HepG2 (cell line): ENCODE measurements around the gene CDKL2. TPM values are rescaled to one million over a fixed set of nuclear protein-coding genes. Genes with fewer than 3 reads are reported as not detected.

ENCODE experiments used
- ATF7-NPFF ChIP-seq: sonication (generic); formaldehyde crosslinking; IDR thresholded peaks from 2 replicates; pipeline ENCODE4 v1.8.1; 2023; ENCODE audit warnings: mild to moderate bottlenecking, low read depth, missing genetic modification reagents, moderate library complexity
- HNF4G ChIP-seq, 2 experiments: sonication (generic) in 1 of 2; formaldehyde crosslinking in 1 of 2; IDR thresholded peaks; 2 replicates each; pipeline versions ENCODE4 v1.4.0 to v1.6.1; 2011 to 2020; ENCODE audit warnings: borderline replicate concordance in 2 of 2, low read depth in 2 of 2, mild to moderate bottlenecking in 2 of 2, low read length in 1 of 2, missing genetic modification reagents in 1 of 2, moderate library complexity in 1 of 2
- IKZF4 ChIP-seq: sonication (generic); formaldehyde crosslinking; IDR thresholded peaks from 2 replicates; pipeline ENCODE4 v1.5.1; 2020; ENCODE audit warnings: borderline replicate concordance, mild to moderate bottlenecking, low read depth, missing genetic modification reagents; ENCODE audit errors: not compliant biosample characterization
- MEIS1 ChIP-seq: sonication (generic); formaldehyde crosslinking; IDR thresholded peaks from 2 replicates; pipeline ENCODE4 v1.9.0; 2021; ENCODE audit warnings: mild to moderate bottlenecking, missing genetic modification reagents, moderate library complexity, borderline replicate concordance
- MZF1 ChIP-seq: sonication (generic); formaldehyde crosslinking; IDR thresholded peaks from 2 replicates; pipeline ENCODE4 v1.8.1; 2023; ENCODE audit warnings: mild to moderate bottlenecking, missing genetic modification reagents, borderline replicate concordance
- POLR2AphosphoS5 ChIP-seq: IDR thresholded peaks from 2 replicates; pipeline ENCODE4 v1.6.1; 2012; ENCODE audit warnings: low read depth, low read length
- ZNF205 ChIP-seq: IDR thresholded peaks from 2 replicates; pipeline ENCODE4 v1.6.1; 2018; ENCODE audit warnings: missing biosample characterization, missing genetic modification reagents
- ZNF329 ChIP-seq: sonication (generic); formaldehyde crosslinking; IDR thresholded peaks from 2 replicates; pipeline ENCODE4 v1.9.0; 2021; ENCODE audit warnings: low read depth, mild to moderate bottlenecking, missing genetic modification reagents
- ZNF564 ChIP-seq: sonication (generic); formaldehyde crosslinking; IDR thresholded peaks from 2 replicates; pipeline ENCODE4 v1.8.1; 2023; ENCODE audit warnings: mild to moderate bottlenecking, missing genetic modification reagents
- polyA plus RNA-seq, 8 experiments: library from polyadenylated mRNA; depleted of rRNA in 3 of 8; stranded (reverse) in 7 of 8; unstranded in 1 of 8; fragments of >200 nt; fragmentation: Illumina TruSeq in 4 of 8; extraction: Trizol in 4 of 8; gene quantifications; 2 replicates each; pipeline versions ENCODE4 v1.2.1 to v1.2.3, GENCODE V29; 2011 to 2016; ENCODE audit warnings: low read depth in 4 of 8, missing spikeins in 1 of 8, mixed read lengths in 1 of 8; ENCODE audit not compliant: insufficient read depth in 1 of 8
- total RNA-seq, 5 experiments: library from RNA; depleted of rRNA; stranded (reverse); fragments of >200 nt; fragmentation: Illumina TruSeq; extraction: Trizol; gene quantifications; 2 replicates each; pipeline ENCODE4 v1.2.3, GENCODE V29; 2016; ENCODE audit warnings: low read depth in 1 of 5
- TF ChIP-seq, protein P1 (sequence below): sonication (generic); formaldehyde crosslinking; IDR thresholded peaks from 2 replicates; pipeline ENCODE4 v1.4.0; 2020; ENCODE audit warnings: missing genetic modification reagents, borderline replicate concordance
- TF ChIP-seq, protein P2 (sequence below): sonication (generic); formaldehyde crosslinking; IDR thresholded peaks from 2 replicates; pipeline ENCODE4 v1.4.0; 2020; ENCODE audit warnings: missing genetic modification reagents
- TF ChIP-seq, protein P3 (sequence below): sonication (generic); formaldehyde crosslinking; IDR thresholded peaks from 2 replicates; pipeline ENCODE4 v1.4.0; 2020; ENCODE audit warnings: missing genetic modification reagents
- TF ChIP-seq, protein P4 (sequence below): IDR thresholded peaks from 2 replicates; pipeline ENCODE4 v1.6.1; 2016; ENCODE audit warnings: control low read depth
- TF ChIP-seq, protein P5 (sequence below): IDR thresholded peaks from 2 replicates; pipeline ENCODE4 v1.6.1; 2016; ENCODE audit warnings: missing compliant biosample characterization, missing genetic modification reagents, borderline replicate concordance
- TF ChIP-seq, protein P6 (sequence below): sonication (generic); formaldehyde crosslinking; IDR thresholded peaks from 2 replicates; pipeline ENCODE4 v1.4.0; 2020; ENCODE audit warnings: missing genetic modification reagents, borderline replicate concordance

The CDKL2 gene
- total and polyA plus RNA-seq, 2 of the 13 experiments (the other 11 are each of a cell fraction or from before 2014, with no cell fraction given), result not detected

DNA sequence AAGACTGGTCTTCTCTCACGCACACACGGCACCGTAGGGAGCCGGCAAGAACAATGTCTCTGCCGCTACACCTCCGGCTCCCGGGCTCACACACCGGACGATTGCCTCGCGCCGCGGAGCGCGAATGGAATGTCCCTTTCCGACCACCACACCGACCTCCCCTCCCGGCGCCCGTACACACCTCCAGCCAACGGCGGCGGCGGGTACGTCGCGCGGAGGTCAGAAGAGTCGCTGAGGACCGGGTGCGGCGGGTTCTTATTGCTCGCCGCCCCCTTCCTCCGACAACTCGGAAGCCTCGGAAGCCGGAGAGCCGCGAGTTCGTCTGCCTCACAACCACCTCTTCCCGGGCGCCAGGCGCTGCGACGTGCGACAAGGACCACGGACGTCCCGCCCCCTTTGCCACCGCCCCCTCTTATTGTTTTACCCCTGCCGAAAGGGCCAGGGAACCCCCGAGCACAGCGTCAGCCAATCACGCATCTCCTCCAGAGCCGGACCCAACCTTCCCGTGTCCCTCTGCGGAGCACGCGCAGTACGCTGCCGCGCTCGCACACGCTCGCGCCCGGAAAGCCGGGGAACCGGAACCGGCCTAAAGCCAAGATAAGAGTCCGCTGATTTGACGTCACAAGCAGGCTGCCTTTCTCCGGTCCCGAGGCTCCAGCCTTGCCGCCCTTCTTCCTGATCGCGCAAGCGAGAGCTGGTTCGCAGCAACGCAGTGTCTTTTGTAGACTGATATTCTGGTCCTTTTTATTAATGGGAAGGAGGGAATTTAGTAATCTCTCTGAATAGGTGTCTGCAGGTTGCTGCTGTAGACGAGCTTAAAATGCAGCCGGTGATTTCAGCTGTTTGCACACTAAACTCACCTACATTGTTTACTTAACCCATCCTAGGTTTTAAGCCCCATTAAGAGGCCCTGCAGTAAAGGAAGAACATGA, 43.0 kb upstream of the CDKL2 start, which contains the start of gene G3BP2 (continued):
- TF ChIP-seq, protein P1, sequence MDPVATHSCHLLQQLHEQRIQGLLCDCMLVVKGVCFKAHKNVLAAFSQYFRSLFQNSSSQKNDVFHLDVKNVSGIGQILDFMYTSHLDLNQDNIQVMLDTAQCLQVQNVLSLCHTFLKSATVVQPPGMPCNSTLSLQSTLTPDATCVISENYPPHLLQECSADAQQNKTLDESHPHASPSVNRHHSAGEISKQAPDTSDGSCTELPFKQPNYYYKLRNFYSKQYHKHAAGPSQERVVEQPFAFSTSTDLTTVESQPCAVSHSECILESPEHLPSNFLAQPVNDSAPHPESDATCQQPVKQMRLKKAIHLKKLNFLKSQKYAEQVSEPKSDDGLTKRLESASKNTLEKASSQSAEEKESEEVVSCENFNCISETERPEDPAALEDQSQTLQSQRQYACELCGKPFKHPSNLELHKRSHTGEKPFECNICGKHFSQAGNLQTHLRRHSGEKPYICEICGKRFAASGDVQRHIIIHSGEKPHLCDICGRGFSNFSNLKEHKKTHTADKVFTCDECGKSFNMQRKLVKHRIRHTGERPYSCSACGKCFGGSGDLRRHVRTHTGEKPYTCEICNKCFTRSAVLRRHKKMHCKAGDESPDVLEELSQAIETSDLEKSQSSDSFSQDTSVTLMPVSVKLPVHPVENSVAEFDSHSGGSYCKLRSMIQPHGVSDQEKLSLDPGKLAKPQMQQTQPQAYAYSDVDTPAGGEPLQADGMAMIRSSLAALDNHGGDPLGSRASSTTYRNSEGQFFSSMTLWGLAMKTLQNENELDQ (CRISPR knock-in tag), result 0 out of 2 replicates have a peak, but pooled peaks have one; percentile 3
- TF ChIP-seq MZF1 (0 out of 2 replicates have a peak, but pooled peaks have one; percentile 40), ZNF329 (0 out of 2 replicates have a peak, but pooled peaks have one; percentile 79), POLR2AphosphoS5 (peak; percentile 81), ATF7-NPFF (CRISPR knock-in tag) (peak; percentile 23; the same call in 1 of the 2 replicates), ZNF205 (CRISPR knock-in tag) (0 out of 2 replicates have a peak, but pooled peaks have one; percentile 0), HNF4G (IDR thresholded peaks at IDR 0.05; ENCODE audit: borderline replicate concordance, low read depth, low read length) (0 out of 2 replicates have a peak, but pooled peaks have one; percentile 24), HNF4G (CRISPR knock-in tag; IDR thresholded peaks at IDR 0.05; ENCODE audit: borderline replicate concordance, low read depth) (peak; percentile 21; the same call in 1 of the 2 replicates), ZNF564 (peak; percentile 69; the same call in 1 of the 2 replicates), MEIS1 (CRISPR knock-in tag) (no peak), IKZF4 (CRISPR knock-in tag) (no peak)
- TF ChIP-seq, protein P2, sequence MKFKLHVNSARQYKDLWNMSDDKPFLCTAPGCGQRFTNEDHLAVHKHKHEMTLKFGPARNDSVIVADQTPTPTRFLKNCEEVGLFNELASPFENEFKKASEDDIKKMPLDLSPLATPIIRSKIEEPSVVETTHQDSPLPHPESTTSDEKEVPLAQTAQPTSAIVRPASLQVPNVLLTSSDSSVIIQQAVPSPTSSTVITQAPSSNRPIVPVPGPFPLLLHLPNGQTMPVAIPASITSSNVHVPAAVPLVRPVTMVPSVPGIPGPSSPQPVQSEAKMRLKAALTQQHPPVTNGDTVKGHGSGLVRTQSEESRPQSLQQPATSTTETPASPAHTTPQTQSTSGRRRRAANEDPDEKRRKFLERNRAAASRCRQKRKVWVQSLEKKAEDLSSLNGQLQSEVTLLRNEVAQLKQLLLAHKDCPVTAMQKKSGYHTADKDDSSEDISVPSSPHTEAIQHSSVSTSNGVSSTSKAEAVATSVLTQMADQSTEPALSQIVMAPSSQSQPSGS (CRISPR knock-in tag), result no peak
- TF ChIP-seq, protein P3, sequence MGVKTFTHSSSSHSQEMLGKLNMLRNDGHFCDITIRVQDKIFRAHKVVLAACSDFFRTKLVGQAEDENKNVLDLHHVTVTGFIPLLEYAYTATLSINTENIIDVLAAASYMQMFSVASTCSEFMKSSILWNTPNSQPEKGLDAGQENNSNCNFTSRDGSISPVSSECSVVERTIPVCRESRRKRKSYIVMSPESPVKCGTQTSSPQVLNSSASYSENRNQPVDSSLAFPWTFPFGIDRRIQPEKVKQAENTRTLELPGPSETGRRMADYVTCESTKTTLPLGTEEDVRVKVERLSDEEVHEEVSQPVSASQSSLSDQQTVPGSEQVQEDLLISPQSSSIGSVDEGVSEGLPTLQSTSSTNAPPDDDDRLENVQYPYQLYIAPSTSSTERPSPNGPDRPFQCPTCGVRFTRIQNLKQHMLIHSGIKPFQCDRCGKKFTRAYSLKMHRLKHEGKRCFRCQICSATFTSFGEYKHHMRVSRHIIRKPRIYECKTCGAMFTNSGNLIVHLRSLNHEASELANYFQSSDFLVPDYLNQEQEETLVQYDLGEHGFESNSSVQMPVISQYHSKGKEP (CRISPR knock-in tag), result no peak
- TF ChIP-seq, protein P4, sequence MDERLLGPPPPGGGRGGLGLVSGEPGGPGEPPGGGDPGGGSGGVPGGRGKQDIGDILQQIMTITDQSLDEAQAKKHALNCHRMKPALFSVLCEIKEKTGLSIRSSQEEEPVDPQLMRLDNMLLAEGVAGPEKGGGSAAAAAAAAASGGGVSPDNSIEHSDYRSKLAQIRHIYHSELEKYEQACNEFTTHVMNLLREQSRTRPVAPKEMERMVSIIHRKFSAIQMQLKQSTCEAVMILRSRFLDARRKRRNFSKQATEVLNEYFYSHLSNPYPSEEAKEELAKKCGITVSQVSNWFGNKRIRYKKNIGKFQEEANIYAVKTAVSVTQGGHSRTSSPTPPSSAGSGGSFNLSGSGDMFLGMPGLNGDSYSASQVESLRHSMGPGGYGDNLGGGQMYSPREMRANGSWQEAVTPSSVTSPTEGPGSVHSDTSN (CRISPR knock-in tag), result no peak
- TF ChIP-seq, protein P5, sequence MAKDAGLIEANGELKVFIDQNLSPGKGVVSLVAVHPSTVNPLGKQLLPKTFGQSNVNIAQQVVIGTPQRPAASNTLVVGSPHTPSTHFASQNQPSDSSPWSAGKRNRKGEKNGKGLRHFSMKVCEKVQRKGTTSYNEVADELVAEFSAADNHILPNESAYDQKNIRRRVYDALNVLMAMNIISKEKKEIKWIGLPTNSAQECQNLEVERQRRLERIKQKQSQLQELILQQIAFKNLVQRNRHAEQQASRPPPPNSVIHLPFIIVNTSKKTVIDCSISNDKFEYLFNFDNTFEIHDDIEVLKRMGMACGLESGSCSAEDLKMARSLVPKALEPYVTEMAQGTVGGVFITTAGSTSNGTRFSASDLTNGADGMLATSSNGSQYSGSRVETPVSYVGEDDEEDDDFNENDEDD (CRISPR knock-in tag), result peak; percentile 91
- TF ChIP-seq, protein P6, sequence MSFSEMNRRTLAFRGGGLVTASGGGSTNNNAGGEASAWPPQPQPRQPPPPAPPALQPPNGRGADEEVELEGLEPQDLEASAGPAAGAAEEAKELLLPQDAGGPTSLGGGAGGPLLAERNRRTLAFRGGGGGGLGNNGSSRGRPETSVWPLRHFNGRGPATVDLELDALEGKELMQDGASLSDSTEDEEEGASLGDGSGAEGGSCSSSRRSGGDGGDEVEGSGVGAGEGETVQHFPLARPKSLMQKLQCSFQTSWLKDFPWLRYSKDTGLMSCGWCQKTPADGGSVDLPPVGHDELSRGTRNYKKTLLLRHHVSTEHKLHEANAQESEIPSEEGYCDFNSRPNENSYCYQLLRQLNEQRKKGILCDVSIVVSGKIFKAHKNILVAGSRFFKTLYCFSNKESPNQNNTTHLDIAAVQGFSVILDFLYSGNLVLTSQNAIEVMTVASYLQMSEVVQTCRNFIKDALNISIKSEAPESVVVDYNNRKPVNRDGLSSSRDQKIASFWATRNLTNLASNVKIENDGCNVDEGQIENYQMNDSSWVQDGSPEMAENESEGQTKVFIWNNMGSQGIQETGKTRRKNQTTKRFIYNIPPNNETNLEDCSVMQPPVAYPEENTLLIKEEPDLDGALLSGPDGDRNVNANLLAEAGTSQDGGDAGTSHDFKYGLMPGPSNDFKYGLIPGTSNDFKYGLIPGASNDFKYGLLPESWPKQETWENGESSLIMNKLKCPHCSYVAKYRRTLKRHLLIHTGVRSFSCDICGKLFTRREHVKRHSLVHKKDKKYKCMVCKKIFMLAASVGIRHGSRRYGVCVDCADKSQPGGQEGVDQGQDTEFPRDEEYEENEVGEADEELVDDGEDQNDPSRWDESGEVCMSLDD, result no peak
